OCI-LY7 (cell line): Measurements from ENCODE around the gene SYDE2. TPM values are rescaled to one million over a fixed set of nuclear protein-coding genes. Genes with fewer than 3 reads are reported as not detected.

Experiments
- BruUV-seq: library from RNA; stranded (reverse); fragments of 400-500 nt; replicated peaks from 2 replicates; lab custom pipeline; 2021; lab: Mats Ljungman, UMichigan
- CTCF ChIA-PET: fragments of 300-600 bp; sonication (Branson Sonifier 250); formaldehyde crosslinking; loops from one replicate; lab custom pipeline; 2022; ENCODE audit warnings: antibody characterized with exemption; ENCODE audit not compliant: unreplicated experiment; lab: Charles Lee
- POLR2A ChIA-PET: fragments of 300-600 bp; sonication (Branson Sonifier 250); formaldehyde crosslinking; loops from one replicate; lab custom pipeline; 2022; ENCODE audit warnings: antibody characterized with exemption; lab: Charles Lee
- DNase-seq: peaks from one replicate; pipeline ENCODE4 v3.0.0-alpha.2; 2015; ENCODE audit warnings: low spot score
- H2AFZ ChIP-seq: fragments of 200-600 bp; sonication (generic), shearing (Covaris generic); 2 replicates; pipeline ENCODE4 v1.6.1; 2014; ENCODE audit warnings: mild to moderate bottlenecking, antibody characterized with exemption, low read length, moderate library complexity
- H3K27ac ChIP-seq: fragments of 200-600 bp; sonication (generic); 2 replicates; pipeline ENCODE4 v1.5.1; 2014; ENCODE audit warnings: mixed run types, low read depth, mild to moderate bottlenecking, moderate library complexity, low read length, inconsistent platforms; ENCODE audit not compliant: poor library complexity, severe bottlenecking
- H3K36me3 ChIP-seq: fragments of 200-600 bp; sonication (generic); 2 replicates; pipeline ENCODE4 v1.6.1; 2014; ENCODE audit warnings: mild to moderate bottlenecking, antibody characterized with exemption, low read length, moderate library complexity, mixed read lengths; ENCODE audit not compliant: insufficient read depth
- H3K4me1 ChIP-seq: fragments of 200-600 bp; sonication (generic); 2 replicates; pipeline ENCODE4 v1.5.1; 2014; ENCODE audit warnings: mild to moderate bottlenecking, low read length; ENCODE audit not compliant: insufficient read depth, poor library complexity, severe bottlenecking
- H3K4me2 ChIP-seq: fragments of 200-600 bp; sonication (generic); 2 replicates; pipeline ENCODE4 v1.6.1; 2014; ENCODE audit warnings: mild to moderate bottlenecking, low read length
- H3K4me3 ChIP-seq: fragments of 200-600 bp; sonication (generic); 2 replicates; pipeline ENCODE4 v1.5.1; 2014; ENCODE audit warnings: mild to moderate bottlenecking, low read depth, low read length; ENCODE audit not compliant: poor library complexity, severe bottlenecking
- H3K79me2 ChIP-seq: fragments of 200-600 bp; sonication (generic); 2 replicates; pipeline ENCODE4 v1.6.1; 2016; ENCODE audit warnings: low read depth, mild to moderate bottlenecking, low read length, moderate library complexity, mixed read lengths; ENCODE audit not compliant: insufficient read depth
- H3K9me2 ChIP-seq: fragments of 200-600 bp; sonication (generic); 2 replicates; pipeline ENCODE4 v1.6.1; 2016; ENCODE audit warnings: mild to moderate bottlenecking, low read length, mixed read lengths; ENCODE audit not compliant: insufficient read depth
- H3K9me3 ChIP-seq: fragments of 200-600 bp; sonication (generic); 2 replicates; pipeline ENCODE4 v1.6.1; 2014; ENCODE audit warnings: mild to moderate bottlenecking, mixed run types, low read length, mixed read lengths
- H4K20me1 ChIP-seq: fragments of 200-600 bp; sonication (generic); 2 replicates; pipeline ENCODE4 v1.6.1; 2014; ENCODE audit warnings: mild to moderate bottlenecking, antibody characterized with exemption, low read length, moderate library complexity, mixed read lengths; ENCODE audit not compliant: insufficient read depth
- CTCF ChIP-seq: fragments of 200-600 bp; sonication (generic); conservative IDR thresholded peaks from 2 replicates; pipeline ENCODE4 v1.5.1; 2014; ENCODE audit warnings: mild to moderate bottlenecking, antibody characterized with exemption, low read length, moderate library complexity, mixed read lengths
- EZH2phosphoT487 ChIP-seq: fragments of 200-600 bp; sonication (generic); IDR thresholded peaks from 2 replicates; pipeline ENCODE4 v1.6.1; 2018; ENCODE audit warnings: low read depth, borderline replicate concordance, mild to moderate bottlenecking, mixed run types, antibody characterized with exemption, low read length, moderate library complexity, mixed read lengths
- intact Hi-C: fragments of 100-400 bp; cut with micrococcal nuclease; formaldehyde crosslinking; loops from one replicate; pipeline ENCODE4 v1.10.0; 2022; ENCODE audit not compliant: unreplicated experiment
- total RNA-seq, 2 experiments: library from RNA; depleted of rRNA in 1 of 2; stranded (reverse); fragments of >200 nt in 1 of 2; shearing (Covaris generic) in 1 of 2; gene quantifications; 2 replicates each; pipeline ENCODE4 v1.2.3, GENCODE V29; 2014 to 2022

Gene SYDE2
- total RNA-seq, 2 experiments from 2014 or later: not detected

- Histone ChIP-seq H3K4me1 (no peaks in the 10 kb centered on the region), H3K4me3 (peak overlapping the region; percentile 67), H3K9me3 (no peaks in the 10 kb centered on the region), H3K36me3 (no peaks in the 10 kb centered on the region), H2AFZ (peak overlapping the region; percentile 58), H3K27ac (no peak overlapping the region), H3K9me2 (no peaks in the 10 kb centered on the region), H3K4me2 (peak overlapping the region; percentile 86), H3K79me2 (no peaks in the 10 kb centered on the region), H4K20me1 (no peaks in the 10 kb centered on the region)
- intact Hi-C loops: no loop called here
- BruUV-seq: no TSS peak
- ChIA-PET POLR2A (no interaction called here), CTCF (no interaction called here)
- TF ChIP-seq CTCF (no peak), EZH2phosphoT487 (0 out of 2 replicates have a peak, but pooled peaks have one; percentile 29)
- peak; percentile 4 for DNase-seq
Observed at GRCh38 chr1:85201340-85202091, 700 bp upstream of the SYDE2 start.

GRCh38 chr1:85199667-85200462, 951 bp downstream of the SYDE2 start:
- TF ChIP-seq EZH2phosphoT487 (no peak), CTCF (no peak)
- Histone ChIP-seq H3K79me2 (no peaks in the 10 kb centered on the region), H3K4me2 (peak overlapping the region; percentile 86), H3K9me2 (no peaks in the 10 kb centered on the region), H2AFZ (peak overlapping the region; percentile 58; the same call in 1 of the 2 replicates), H3K4me1 (no peaks in the 10 kb centered on the region), H3K9me3 (no peaks in the 10 kb centered on the region), H3K4me3 (peak overlapping the region; percentile 67), H4K20me1 (no peaks in the 10 kb centered on the region), H3K36me3 (no peaks in the 10 kb centered on the region), H3K27ac (no peak overlapping the region)
- intact Hi-C loops: no loop called here
- no TSS peak for BruUV-seq
- CTCF ChIA-PET: no interaction called here
- DNase-seq: no peak
- POLR2A ChIA-PET: no interaction called here
